Ascending aorta (tissue), 2 donors: Measurements from ENCODE around the gene GPR143. TPM values are rescaled to one million over a fixed set of nuclear protein-coding genes. Genes with fewer than 3 reads are reported as not detected.

Experiments
- DNase-seq, 2 donors: peaks; one replicate each; pipeline ENCODE4 v3.0.0-alpha.2; 2019; ENCODE audit warnings: low spot score in 2 of 2
- H3K27ac ChIP-seq, 2 donors: fragments of 200-600 bp; sonication (generic); one replicate each; pipeline ENCODE4 v1.5.1; 2016 to 2017; ENCODE audit warnings: mild to moderate bottlenecking in 1 of 2
- H3K27me3 ChIP-seq: fragments of 200-600 bp; sonication (generic); one replicate; pipeline ENCODE4 v1.5.1; 2017
- H3K36me3 ChIP-seq, 2 donors: fragments of 200-600 bp; sonication (generic); one replicate each; pipeline ENCODE4 v1.5.1; 2016
- H3K4me1 ChIP-seq, 2 donors: fragments of 200-600 bp; sonication (generic); one replicate each; pipeline ENCODE4 v1.5.1; 2016 to 2017; ENCODE audit warnings: mild to moderate bottlenecking in 1 of 2
- H3K4me3 ChIP-seq, 2 donors: fragments of 200-600 bp; sonication (generic); one replicate each; pipeline ENCODE4 v1.5.1; 2016 to 2017; ENCODE audit warnings: mild to moderate bottlenecking in 1 of 2
- H3K9me3 ChIP-seq, 2 donors: fragments of 200-600 bp; sonication (generic); one replicate each; pipeline ENCODE4 v1.5.1; 2016
- intact Hi-C: fragments of 100-400 bp; cut with DNase I; formaldehyde crosslinking; loops from one replicate; pipeline ENCODE4 v1.15.1; 2023
- total RNA-seq: library from RNA; depleted of rRNA; stranded (reverse); fragments of >200 nt; gene quantifications from one replicate; pipeline ENCODE4 v1.1.0, GENCODE V29; 2016
- TF ChIP-seq, protein P1 (sequence below), 3 experiments: fragments of 200-600 bp in 2 of 3; fragments of 450-650 bp in 1 of 3; sonication (generic) in 2 of 3; IDR thresholded peaks; one replicate each; pipeline ENCODE4 v1.5.1; 2016 to 2019; ENCODE audit warnings: antibody characterized with exemption in 3 of 3, mild to moderate bottlenecking in 1 of 3, moderate library complexity in 1 of 3

The GPR143 gene
- total RNA-seq, 1 donor from 2014 or later: not detected

DNA sequence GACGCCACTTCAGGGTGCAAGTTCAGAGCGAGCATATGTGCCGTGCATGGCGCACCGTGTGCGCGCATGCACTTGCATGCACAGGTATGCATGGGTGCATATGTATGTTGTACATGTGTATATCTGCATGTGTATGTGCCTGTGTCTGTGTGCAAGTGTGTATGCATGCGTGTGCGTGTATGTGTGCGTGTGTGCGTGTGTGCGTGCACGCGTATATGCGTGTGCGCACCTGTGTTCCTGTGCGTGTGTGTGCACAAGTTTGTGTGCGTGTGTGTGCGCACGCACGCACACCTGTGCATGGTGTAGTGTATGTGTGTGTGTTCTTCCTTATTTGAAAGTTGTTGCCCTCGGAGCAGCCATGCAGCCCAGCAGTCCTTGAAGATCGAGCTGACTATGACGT lies 76.8 kb downstream of the GPR143 start:
- H3K36me3 ChIP-seq: peaks cover 20 to 68% of the 10 kb centered on the region in 2 donors
- no peak overlapping the region for H3K4me3 ChIP-seq

DNA sequence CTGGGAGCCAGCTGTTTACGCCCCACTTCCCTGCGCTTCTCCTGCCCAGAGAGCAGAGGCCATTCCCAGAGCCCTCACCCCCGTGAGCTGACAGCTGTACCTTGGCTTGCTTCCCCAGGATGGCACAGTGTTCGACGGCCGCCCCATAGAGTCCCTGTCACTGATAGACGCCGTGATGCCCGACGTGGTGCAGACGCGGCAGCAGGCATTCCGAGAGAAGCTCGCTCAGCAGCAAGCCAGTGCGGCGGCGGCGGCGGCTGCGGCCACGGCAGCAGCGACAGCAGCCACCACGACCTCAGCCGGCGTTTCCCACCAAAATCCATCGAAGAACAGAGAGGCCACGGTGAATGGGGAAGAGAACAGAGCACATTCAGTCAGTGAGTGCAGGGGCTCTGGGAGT lies 77.7 kb downstream of the GPR143 start:
- no peaks in the 10 kb centered on the region for H3K4me1 ChIP-seq
- TF ChIP-seq, protein P1, sequence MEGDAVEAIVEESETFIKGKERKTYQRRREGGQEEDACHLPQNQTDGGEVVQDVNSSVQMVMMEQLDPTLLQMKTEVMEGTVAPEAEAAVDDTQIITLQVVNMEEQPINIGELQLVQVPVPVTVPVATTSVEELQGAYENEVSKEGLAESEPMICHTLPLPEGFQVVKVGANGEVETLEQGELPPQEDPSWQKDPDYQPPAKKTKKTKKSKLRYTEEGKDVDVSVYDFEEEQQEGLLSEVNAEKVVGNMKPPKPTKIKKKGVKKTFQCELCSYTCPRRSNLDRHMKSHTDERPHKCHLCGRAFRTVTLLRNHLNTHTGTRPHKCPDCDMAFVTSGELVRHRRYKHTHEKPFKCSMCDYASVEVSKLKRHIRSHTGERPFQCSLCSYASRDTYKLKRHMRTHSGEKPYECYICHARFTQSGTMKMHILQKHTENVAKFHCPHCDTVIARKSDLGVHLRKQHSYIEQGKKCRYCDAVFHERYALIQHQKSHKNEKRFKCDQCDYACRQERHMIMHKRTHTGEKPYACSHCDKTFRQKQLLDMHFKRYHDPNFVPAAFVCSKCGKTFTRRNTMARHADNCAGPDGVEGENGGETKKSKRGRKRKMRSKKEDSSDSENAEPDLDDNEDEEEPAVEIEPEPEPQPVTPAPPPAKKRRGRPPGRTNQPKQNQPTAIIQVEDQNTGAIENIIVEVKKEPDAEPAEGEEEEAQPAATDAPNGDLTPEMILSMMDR (IDR thresholded peaks at IDR 0.05): no peak
- H3K4me3 ChIP-seq: no peak overlapping the region
- H3K27ac ChIP-seq: no peak overlapping the region
- DNase-seq: no peak
- intact Hi-C loops: no loop called here
- H3K36me3 ChIP-seq: peaks cover 16 to 61% of the 10 kb centered on the region in 2 donors
- H3K27me3 ChIP-seq: no peaks in the 10 kb centered on the region
- no peaks in the 10 kb centered on the region for H3K9me3 ChIP-seq

More for the DNA sequence above, 76.8 kb downstream of the GPR143 start:
- TF ChIP-seq, protein P1 (IDR thresholded peaks at IDR 0.05): no peak
- intact Hi-C loops: no loop called here
- DNase-seq: no peak
- no peaks in the 10 kb centered on the region for H3K9me3 ChIP-seq
- no peak overlapping the region for H3K27ac ChIP-seq
- no peaks in the 10 kb centered on the region for H3K27me3 ChIP-seq
- H3K4me1 ChIP-seq: no peaks in the 10 kb centered on the region

DNA sequence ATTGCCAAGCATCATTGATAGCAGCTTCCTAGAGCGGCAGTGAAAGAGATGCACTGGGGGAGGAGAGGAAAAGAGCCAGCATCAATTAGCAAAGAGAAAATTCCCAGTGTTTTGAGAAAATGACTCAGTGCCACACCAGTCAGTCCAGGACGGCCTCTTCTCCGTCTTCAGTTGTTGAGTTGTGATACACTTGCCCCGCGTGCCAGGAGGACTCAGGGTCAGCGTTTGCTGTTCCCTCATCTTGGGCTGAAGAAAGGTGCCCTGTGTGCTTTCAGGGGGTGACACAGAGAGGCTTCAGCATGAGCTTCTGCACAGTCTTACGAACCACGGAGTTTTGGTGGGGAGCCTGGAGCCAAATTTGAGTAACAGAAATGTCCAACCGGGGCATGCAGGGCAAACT lies 82.3 kb downstream of the GPR143 start:
- Histone ChIP-seq H3K27ac (no peak overlapping the region), H3K27me3 (no peaks in the 10 kb centered on the region), H3K36me3 (peaks cover 7 to 18% of the 10 kb centered on the region in 2 donors), H3K4me1 (no peaks in the 10 kb centered on the region), H3K4me3 (no peak overlapping the region), H3K9me3 (no peaks in the 10 kb centered on the region)
- TF ChIP-seq, protein P1 (IDR thresholded peaks at IDR 0.05): no peak
- intact Hi-C loops: no loop called here
- DNase-seq: no peak

DNA sequence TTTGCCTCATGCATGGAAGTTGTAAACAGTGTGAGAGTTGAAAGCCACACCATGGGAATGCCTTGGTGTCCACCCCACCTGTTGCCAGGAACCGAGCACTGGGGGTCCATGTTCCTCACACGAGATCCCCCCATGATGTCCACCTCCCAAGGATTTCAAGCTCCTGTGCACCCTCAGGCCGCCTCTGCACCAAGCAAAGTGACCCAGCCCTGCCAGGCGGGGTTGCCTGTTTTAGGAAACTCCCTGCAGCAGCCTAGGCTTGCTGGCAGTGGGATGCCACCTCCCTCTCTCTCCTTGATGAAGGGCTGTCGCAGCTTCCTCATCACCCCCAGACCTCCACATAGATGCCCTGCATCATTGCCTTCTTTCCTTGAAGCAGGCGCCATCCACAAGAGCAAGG lies 82.8 kb downstream of the GPR143 start:
- no peak overlapping the region for H3K27ac ChIP-seq
- no peaks in the 10 kb centered on the region for H3K27me3 ChIP-seq
- intact Hi-C loops: no loop called here
- no peaks in the 10 kb centered on the region for H3K9me3 ChIP-seq
- TF ChIP-seq, protein P1 (IDR thresholded peaks at IDR 0.05): no peak
- H3K36me3 ChIP-seq: peaks cover 3 to 13% of the 10 kb centered on the region in 2 donors
- H3K4me3 ChIP-seq: no peak overlapping the region
- no peaks in the 10 kb centered on the region for H3K4me1 ChIP-seq
- no peak for DNase-seq

DNA sequence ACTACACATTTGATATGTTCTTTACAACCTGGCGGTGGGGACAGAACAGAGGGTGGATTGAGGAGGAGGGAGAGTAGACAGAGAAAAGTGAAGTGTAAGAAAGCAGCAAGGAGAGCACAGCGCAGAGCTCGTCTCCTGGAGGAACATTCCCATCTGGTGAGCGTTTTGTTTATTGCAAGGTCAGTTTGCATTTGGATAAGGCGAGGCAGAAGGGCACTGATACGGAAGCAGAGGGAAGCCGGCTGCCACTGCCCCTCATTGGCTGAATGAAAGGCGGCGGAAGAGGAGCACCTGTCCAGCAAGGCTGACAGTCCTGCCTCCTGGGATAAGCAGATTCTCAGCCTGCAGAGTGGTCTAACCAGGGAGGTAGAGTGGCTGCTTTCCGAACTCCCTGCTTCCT lies 83.2 kb downstream of the GPR143 start:
- H3K27me3 ChIP-seq: no peaks in the 10 kb centered on the region
- H3K4me1 ChIP-seq: no peaks in the 10 kb centered on the region
- no peak overlapping the region for H3K27ac ChIP-seq
- no peaks in the 10 kb centered on the region for H3K9me3 ChIP-seq
- H3K36me3 ChIP-seq: peaks cover 3 to 12% of the 10 kb centered on the region in 2 donors
- no peak overlapping the region for H3K4me3 ChIP-seq
- TF ChIP-seq, protein P1 (IDR thresholded peaks at IDR 0.05): peak; percentile 6 to 32 (median 9)
- no peak for DNase-seq
- intact Hi-C loops: no loop called here

DNA sequence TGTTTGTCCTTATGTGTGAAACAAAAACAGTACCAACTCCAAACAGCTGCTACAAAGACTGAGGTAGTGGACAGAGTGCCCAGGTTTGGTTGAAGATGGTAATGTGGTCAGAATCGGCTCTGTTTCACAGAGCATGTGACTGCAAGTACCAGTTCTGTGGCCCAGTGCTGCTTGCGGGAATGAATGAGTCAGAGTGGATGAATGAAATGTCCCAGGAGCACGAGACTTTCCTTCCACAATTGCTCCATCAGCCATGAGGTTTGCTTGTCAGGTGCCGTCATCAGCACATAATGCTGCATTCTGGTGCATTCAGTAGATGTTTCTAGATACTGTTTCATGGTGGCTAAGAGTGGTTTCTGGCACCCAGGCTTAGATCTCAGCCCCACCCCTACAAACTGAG lies 84.2 kb downstream of the GPR143 start:
- H3K27ac ChIP-seq: no peak overlapping the region
- intact Hi-C loops: no loop called here
- no peaks in the 10 kb centered on the region for H3K27me3 ChIP-seq
- H3K4me1 ChIP-seq: no peaks in the 10 kb centered on the region
- no peak for DNase-seq
- H3K4me3 ChIP-seq: no peak overlapping the region
- no peaks in the 10 kb centered on the region for H3K9me3 ChIP-seq
- H3K36me3 ChIP-seq: peaks cover 3 to 10% of the 10 kb centered on the region in 2 donors
- TF ChIP-seq, protein P1 (IDR thresholded peaks at IDR 0.05): no peak
